B cell (primary cell): Measurements from ENCODE around the gene TRIM46. TPM values are rescaled to one million over a fixed set of nuclear protein-coding genes. Genes with fewer than 3 reads are reported as not detected.

Experiments used
- ATAC-seq: fragments of 200-7000 bp; cut with Tn5 transposase; one replicate; pipeline ENCODE4 v1.10.0; 2021; ENCODE audit warnings: low read depth, mild to moderate bottlenecking, moderate number of reproducible peaks, moderate library complexity
- CTCF ChIA-PET: fragments of 350-600 bp; sonication (Branson Sonifier 250); formaldehyde crosslinking; loops from one replicate; lab custom pipeline; 2021; ENCODE audit warnings: antibody characterized with exemption, inconsistent platforms; lab: Charles Lee
- POLR2A ChIA-PET: fragments of 350-600 bp; sonication (Branson Sonifier 250); formaldehyde crosslinking; loops from one replicate; lab custom pipeline; 2021; ENCODE audit warnings: antibody characterized with exemption; lab: Charles Lee
- DNase-seq: peaks from one replicate; pipeline ENCODE4 v3.0.0; 2013
- H2AFZ ChIP-seq: 2 replicates; pipeline ENCODE4 v1.6.1; 2012; ENCODE audit warnings: mild to moderate bottlenecking, low read depth, low read length; ENCODE audit not compliant: insufficient read depth, poor library complexity, severe bottlenecking
- H3K27ac ChIP-seq, 2 donors: 1 replicate in 1 of 2; 2 replicates in 1 of 2; pipeline ENCODE4 v1.5.1; 2012 to 2013; ENCODE audit warnings: low read length in 2 of 2, mild to moderate bottlenecking in 2 of 2, moderate library complexity in 1 of 2
- H3K27me3 ChIP-seq, 4 experiments: fragments of 200-600 bp in 1 of 4; sonication (generic) in 1 of 4; replicated peaks in 1 of 4; 1 replicate in 2 of 4; 2 replicates in 2 of 4; pipeline versions ENCODE4 v1.6.1 to v1.7.0; 2013 to 2016; ENCODE audit warnings: low read length in 3 of 4, mild to moderate bottlenecking in 2 of 4, mixed read lengths in 1 of 4, moderate library complexity in 1 of 4; ENCODE audit not compliant: insufficient read depth in 4 of 4, control insufficient read depth in 3 of 4; ENCODE audit errors: control extremely low read depth in 1 of 4
- H3K36me3 ChIP-seq, 2 experiments: replicated peaks in 1 of 2; 1 replicate in 1 of 2; 2 replicates in 1 of 2; pipeline versions ENCODE4 v1.6.1 to v1.7.1; 2013; ENCODE audit warnings: low read length in 1 of 2; ENCODE audit not compliant: insufficient read depth in 2 of 2, control insufficient read depth in 1 of 2; ENCODE audit errors: control extremely low read depth in 1 of 2, extremely low read depth in 1 of 2
- H3K4me1 ChIP-seq, 2 donors: fragments of 200-600 bp in 1 of 2; sonication (generic) in 1 of 2; 1 replicate in 1 of 2; 2 replicates in 1 of 2; pipeline versions ENCODE4 v1.5.1 to v1.6.1; 2013 to 2017; ENCODE audit warnings: low read length in 2 of 2; ENCODE audit not compliant: control insufficient read depth in 2 of 2, insufficient read depth in 2 of 2
- H3K4me2 ChIP-seq: replicated peaks from 2 replicates; pipeline ENCODE3; 2012; ENCODE audit warnings: mild to moderate bottlenecking, low read depth, low read length; ENCODE audit not compliant: poor library complexity, severe bottlenecking
- H3K4me3 ChIP-seq, 5 experiments: fragments of 200-600 bp in 1 of 5; sonication (generic) in 1 of 5; 1 replicate in 3 of 5; 2 replicates in 2 of 5; pipeline versions ENCODE4 v1.5.1 to v1.7.0; 2011 to 2016; ENCODE audit warnings: low read length in 4 of 5, mild to moderate bottlenecking in 4 of 5, low read depth in 2 of 5, control low read depth in 1 of 5, moderate library complexity in 1 of 5; ENCODE audit not compliant: insufficient read depth in 1 of 5; ENCODE audit errors: control extremely low read depth in 1 of 5, extremely low read depth in 1 of 5
- H3K79me2 ChIP-seq: fragments of 200-600 bp; sonication (generic); one replicate; pipeline ENCODE4 v1.6.0; 2016; ENCODE audit warnings: low read length; ENCODE audit not compliant: control insufficient read depth, insufficient read depth
- H3K9ac ChIP-seq: fragments of 200-600 bp; sonication (generic); 2 replicates; pipeline ENCODE4 v1.6.1; 2017; ENCODE audit warnings: mild to moderate bottlenecking, low read length, moderate library complexity
- H3K9me3 ChIP-seq, 3 donors: one replicate each; pipeline versions ENCODE4 v1.6.1 to v1.7.1; 2013; ENCODE audit warnings: low read length in 2 of 3; ENCODE audit not compliant: control insufficient read depth in 2 of 3, insufficient read depth in 1 of 3; ENCODE audit errors: control extremely low read depth in 1 of 3
- H4K20me1 ChIP-seq: 2 replicates; pipeline ENCODE4 v1.6.0; 2012; ENCODE audit warnings: mild to moderate bottlenecking, low read length; ENCODE audit not compliant: insufficient read depth, control insufficient read depth, poor library complexity, severe bottlenecking
- H3K27ac Mint-ChIP-seq: one replicate; pipeline ENCODE4 v1.8.0; 2021; ENCODE audit warnings: mixed read lengths
- H3K27me3 Mint-ChIP-seq: one replicate; pipeline ENCODE4 v1.8.0; 2021; ENCODE audit warnings: mixed read lengths
- H3K4me1 Mint-ChIP-seq: one replicate; pipeline ENCODE4 v1.8.0; 2021; ENCODE audit warnings: mixed read lengths
- H3K4me3 Mint-ChIP-seq: one replicate; pipeline ENCODE4 v1.8.0; 2021; ENCODE audit warnings: mixed read lengths
- H3K9me3 Mint-ChIP-seq: one replicate; pipeline ENCODE4 v1.8.0; 2022; ENCODE audit warnings: mixed read lengths; ENCODE audit not compliant: insufficient read depth
- CTCF ChIP-seq: fragments of 200-600 bp; IDR thresholded peaks from one replicate; pipeline ENCODE4 v1.8.0; 2022; ENCODE audit warnings: antibody characterized with exemption, mild to moderate bottlenecking
- EZH2 ChIP-seq: IDR thresholded peaks from 2 replicates; pipeline ENCODE4 v1.6.1; 2012; ENCODE audit warnings: borderline replicate concordance, low read depth, mild to moderate bottlenecking, moderate library complexity, low read length; ENCODE audit not compliant: insufficient read depth, poor library complexity, severe bottlenecking
- WGBS: methylation state at CpG from one replicate; pipeline ENCODE4 v1.1.5; 2013; ENCODE audit warnings: missing lambda C conversion rate; ENCODE audit not compliant: insufficient coverage; 5-methylcytosine and 5-hydroxymethylcytosine counted together
- intact Hi-C: fragments of 100-400 bp; cut with micrococcal nuclease; formaldehyde crosslinking; loops from one replicate; pipeline ENCODE4 v1.10.0; 2022
- polyA plus RNA-seq: library from polyadenylated mRNA; depleted of rRNA; stranded (reverse); fragments of >200 nt; gene quantifications from 2 replicates; pipeline ENCODE4 v1.2.3, GENCODE V29; 2012
- total RNA-seq, 2 donors: library from RNA; stranded (reverse); fragments of 120-200 nt in 1 of 2; gene quantifications; 1 replicate in 1 of 2; 2 replicates in 1 of 2; pipeline versions ENCODE4 v1.2.3 to v1.2.4, GENCODE V29; 2013 to 2022

TRIM46 gene
- total and polyA plus RNA-seq, 2 donors (not counting 1 experiment from before 2014, with no cell fraction given): 2.6 to 3.4 TPM

- H4K20me1 ChIP-seq: no peaks in the 10 kb centered on the region
- no peak overlapping the region for H2AFZ ChIP-seq
- H3K4me2 ChIP-seq: no peak overlapping the region
- DNase-seq: no peak
- CTCF ChIA-PET: interaction anchor here (0.7 to 12.7 kb wide), 9 partner anchors 8 to 95 kb away, joined by 3 to 307 read pairs (median 46); partner anchors contain the start of gene SLC50A1
- Mint-ChIP-seq H3K4me3 (no peak overlapping the region), H3K4me1 (peaks cover 46% of the 10 kb centered on the region), H3K27me3 (no peaks in the 10 kb centered on the region), H3K9me3 (no peaks in the 10 kb centered on the region), H3K27ac (no peak overlapping the region)
- peaks cover 34 to 48% of the 10 kb centered on the region in 2 donors for H3K4me1 ChIP-seq
- no peak for ATAC-seq
- peaks cover 0 to 21% of the 10 kb centered on the region in 2 experiments for H3K36me3 ChIP-seq
- peaks cover 42% of the 10 kb centered on the region for H3K79me2 ChIP-seq
- intact Hi-C loops: loop anchor here (5.0 kb wide), 2 partner anchors 72 to 198 kb away; partner anchors contain the start of genes CKS1B and SHC1
- POLR2A ChIA-PET: interaction anchor here (0.7 to 0.8 kb wide), 3 partner anchors 26 to 39 kb away, joined by 3 to 6 read pairs (median 5); no protein-coding TSS in a partner anchor
- H3K9me3 ChIP-seq: peaks cover 0 to 2% (median 0%) of the 10 kb centered on the region in 3 donors
- no CpG with 5 or more reads among the region's 2 CpGs for WGBS
- no peaks in the 10 kb centered on the region for H3K27me3 ChIP-seq
- no peak overlapping the region for H3K9ac ChIP-seq
- no peak overlapping the region for H3K27ac ChIP-seq
- no peak overlapping the region for H3K4me3 ChIP-seq
- TF ChIP-seq EZH2: no peak
- TF ChIP-seq CTCF: no peak
Observed at GRCh38 chr1:155170101-155170785, 3.4 kb upstream of the TRIM46 start.

GRCh38 chr1:155170806-155171205 lies 2.8 kb upstream of the TRIM46 start:
- H3K4me2 ChIP-seq: no peak overlapping the region
- H3K4me3 ChIP-seq: no peak overlapping the region
- no peaks in the 10 kb centered on the region for H3K9me3 Mint-ChIP-seq
- ATAC-seq (no peak), DNase-seq (no peak)
- intact Hi-C loops: loop anchor here (5.0 kb wide), 2 partner anchors 71 to 199 kb away; partner anchors contain the start of genes CKS1B and SHC1
- H3K27me3 ChIP-seq: no peaks in the 10 kb centered on the region
- no peaks in the 10 kb centered on the region for H3K27me3 Mint-ChIP-seq
- no peak overlapping the region for H3K27ac ChIP-seq
- H3K4me1 Mint-ChIP-seq: peaks cover 46% of the 10 kb centered on the region
- H3K4me1 ChIP-seq: peaks cover 34 to 48% of the 10 kb centered on the region in 2 donors
- H3K36me3 ChIP-seq: peaks cover 0 to 21% of the 10 kb centered on the region in 2 experiments
- WGBS: 98% methylated on average over 7 of the region's 7 CpGs
- no peaks in the 10 kb centered on the region for H3K9me3 ChIP-seq
- H2AFZ ChIP-seq: no peak overlapping the region
- POLR2A ChIA-PET: interaction anchor here (0.7 to 0.8 kb wide), 4 partner anchors 25 to 165 kb away, joined by 3 to 6 read pairs (median 5); no protein-coding TSS in a partner anchor
- H3K4me3 Mint-ChIP-seq: no peak overlapping the region
- CTCF ChIA-PET: interaction anchor here (0.7 to 12.7 kb wide), 7 partner anchors 7 to 95 kb away, joined by 3 to 307 read pairs (median 7); no protein-coding TSS in a partner anchor
- TF ChIP-seq EZH2 (no peak), CTCF (no peak)
- H3K9ac ChIP-seq: no peak overlapping the region
- H3K79me2 ChIP-seq: peaks cover 42% of the 10 kb centered on the region
- no peaks in the 10 kb centered on the region for H4K20me1 ChIP-seq
- no peak overlapping the region for H3K27ac Mint-ChIP-seq
